IMR-90 (cell line): Measurements from ENCODE around the gene SNAPC4. TPM values are rescaled to one million over a fixed set of nuclear protein-coding genes. Genes with fewer than 3 reads are reported as not detected.

Experiments
- ATAC-seq: fragments of 200-7000 bp; cut with Tn5 transposase; 2 replicates; pipeline ENCODE4 v1.9.1; 2020; ENCODE audit warnings: low read depth, mild to moderate bottlenecking, moderate library complexity
- BruUV-seq: library from RNA; stranded (reverse); fragments of 400-500 nt; replicated peaks from 2 replicates; lab custom pipeline; 2021; lab: Mats Ljungman, UMichigan
- CTCF ChIA-PET: fragments of 300-600 bp; formaldehyde crosslinking; extraction: SDS; loops from one replicate; lab custom pipeline; 2021; ENCODE audit warnings: antibody characterized with exemption; lab: Yijun Ruan, JAX
- POLR2A ChIA-PET: fragments of 300-600 bp; sonication (Branson Sonifier 250); formaldehyde crosslinking; loops from one replicate; lab custom pipeline; 2022; ENCODE audit warnings: antibody characterized with exemption; ENCODE audit not compliant: unreplicated experiment; lab: Charles Lee
- DNase-seq: peaks from one replicate; pipeline ENCODE4 v3.0.0; 2013
- H2AFZ ChIP-seq: replicated peaks from 2 replicates; pipeline ENCODE3; 2013; ENCODE audit warnings: low read length, mild to moderate bottlenecking; ENCODE audit not compliant: poor library complexity
- H2AK5ac ChIP-seq: 2 replicates; pipeline ENCODE4 v1.6.1; 2013; ENCODE audit warnings: low read depth, low read length, inconsistent platforms
- H2AK9ac ChIP-seq: replicated peaks from 2 replicates; pipeline ENCODE3; 2013; ENCODE audit warnings: mild to moderate bottlenecking, low read depth, low read length, moderate library complexity; ENCODE audit not compliant: poor library complexity
- H2BK120ac ChIP-seq: 2 replicates; pipeline ENCODE4 v1.6.1; 2013; ENCODE audit warnings: low read depth, low read length, inconsistent platforms
- H2BK15ac ChIP-seq: 3 replicates; pipeline ENCODE4 v1.6.1; 2013; ENCODE audit warnings: low read depth, low read length, inconsistent platforms
- H2BK20ac ChIP-seq: 2 replicates; pipeline ENCODE4 v1.6.1; 2013; ENCODE audit warnings: low read depth, mild to moderate bottlenecking, inconsistent platforms, low read length, moderate library complexity
- H2BK5ac ChIP-seq: 2 replicates; pipeline ENCODE4 v1.6.1; 2013; ENCODE audit warnings: mild to moderate bottlenecking, low read depth, low read length, inconsistent platforms; ENCODE audit not compliant: poor library complexity, severe bottlenecking
- H3K14ac ChIP-seq: replicated peaks from 2 replicates; pipeline ENCODE4 v1.6.1; 2013; ENCODE audit warnings: low read depth, low read length, inconsistent platforms
- H3K18ac ChIP-seq: 2 replicates; pipeline ENCODE4 v1.6.1; 2013; ENCODE audit warnings: low read depth, low read length, control low read depth
- H3K23ac ChIP-seq: 2 replicates; pipeline ENCODE4 v1.6.1; 2013; ENCODE audit warnings: low read depth, low read length, inconsistent platforms
- H3K27ac ChIP-seq: 2 replicates; pipeline ENCODE4 v1.5.1; 2013; ENCODE audit warnings: mild to moderate bottlenecking, control low read depth, low read length; ENCODE audit not compliant: insufficient read depth
- H3K27me3 ChIP-seq: 2 replicates; pipeline ENCODE4 v1.6.1; 2013; ENCODE audit warnings: low read length; ENCODE audit not compliant: control insufficient read depth, insufficient read depth
- H3K36me3 ChIP-seq: 2 replicates; pipeline ENCODE4 v1.6.1; 2013; ENCODE audit warnings: low read length, mixed read lengths; ENCODE audit not compliant: control insufficient read depth, insufficient read depth
- H3K4ac ChIP-seq: 2 replicates; pipeline ENCODE4 v1.6.1; 2013; ENCODE audit warnings: low read depth, low read length, inconsistent platforms
- H3K4me1 ChIP-seq: 2 replicates; pipeline ENCODE4 v1.6.1; 2013; ENCODE audit warnings: low read length, mixed read lengths; ENCODE audit not compliant: control insufficient read depth, insufficient read depth
- H3K4me2 ChIP-seq: 2 replicates; pipeline ENCODE4 v1.6.1; 2013; ENCODE audit warnings: low read depth, mild to moderate bottlenecking, control low read depth, low read length, moderate library complexity
- H3K4me3 ChIP-seq: 2 replicates; pipeline ENCODE4 v1.5.1; 2013; ENCODE audit warnings: low read depth, mild to moderate bottlenecking, control low read depth, low read length, moderate library complexity; ENCODE audit not compliant: insufficient read depth
- H3K56ac ChIP-seq: 2 replicates; pipeline ENCODE4 v1.6.1; 2013; ENCODE audit warnings: low read length, inconsistent platforms; ENCODE audit not compliant: insufficient read depth; ENCODE audit errors: extremely low read depth
- H3K79me1 ChIP-seq, 2 experiments: 2 replicates each; pipeline ENCODE4 v1.6.1; 2013; ENCODE audit warnings: low read length in 2 of 2, inconsistent platforms in 1 of 2, low read depth in 1 of 2
- H3K9ac ChIP-seq: 2 replicates; pipeline ENCODE4 v1.6.1; 2013; ENCODE audit warnings: low read depth, low read length, control low read depth
- H3K9me1 ChIP-seq: 2 replicates; pipeline ENCODE4 v1.6.1; 2013; ENCODE audit warnings: low read length, inconsistent platforms; ENCODE audit not compliant: insufficient read depth
- H3K9me3 ChIP-seq: 2 replicates; pipeline ENCODE4 v1.6.1; 2013; ENCODE audit warnings: low read length; ENCODE audit not compliant: control insufficient read depth, insufficient read depth
- H4K20me1 ChIP-seq: 2 replicates; pipeline ENCODE4 v1.6.1; 2013; ENCODE audit warnings: low read length, inconsistent platforms; ENCODE audit not compliant: insufficient read depth
- H4K5ac ChIP-seq: 2 replicates; pipeline ENCODE4 v1.6.1; 2013; ENCODE audit warnings: mild to moderate bottlenecking, low read depth, low read length, control low read depth
- H4K8ac ChIP-seq, 2 experiments: 2 replicates each; pipeline ENCODE4 v1.6.1; 2013; ENCODE audit warnings: low read depth in 2 of 2, low read length in 2 of 2, control low read depth in 1 of 2, inconsistent platforms in 1 of 2
- H4K91ac ChIP-seq: 2 replicates; pipeline ENCODE4 v1.6.1; 2013; ENCODE audit warnings: low read depth, low read length, inconsistent platforms; ENCODE audit not compliant: insufficient read depth
- BHLHE40 ChIP-seq: fragments of 150-350 bp; IDR thresholded peaks from 2 replicates; pipeline ENCODE4 v1.6.1; 2016; ENCODE audit warnings: mild to moderate bottlenecking, low read depth, low read length
- WGBS, 2 experiments: methylation state at CpG; one replicate each; pipeline versions ENCODE4 v1.1.5 to v1.1.7; 2013; ENCODE audit warnings: missing lambda C conversion rate in 2 of 2; ENCODE audit not compliant: insufficient read length in 1 of 2; ENCODE audit errors: extremely low coverage in 2 of 2; 5-methylcytosine and 5-hydroxymethylcytosine counted together
- dilution Hi-C: fragments of 300-500 bp; cut with HindIII; formaldehyde crosslinking; loops from one replicate; pipeline ENCODE4 v1.14.3; 2018; ENCODE audit warnings: low sequenced_read_pairs; ENCODE audit not compliant: unreplicated experiment
- in situ Hi-C: fragments of 300-500 bp; cut with MboI; formaldehyde crosslinking; loops from 3 replicates; pipeline ENCODE4 v1.14.3; 2019; ENCODE audit warnings: low sequenced_read_pairs, inconsistent platforms, mixed read lengths
- intact Hi-C: fragments of 100-400 bp; cut with micrococcal nuclease; formaldehyde crosslinking; loops from 2 replicates; pipeline ENCODE4 v1.10.0; 2022
- polyA plus RNA-seq, 3 experiments: library from polyadenylated mRNA; depleted of rRNA; stranded (reverse); fragments of >200 nt; gene quantifications; 2 replicates each; pipeline ENCODE4 v1.2.3, GENCODE V29; 2012; ENCODE audit warnings: low replicate concordance in 1 of 3
- total RNA-seq: library from RNA; depleted of rRNA; stranded (reverse); fragments of >200 nt; gene quantifications from 2 replicates; pipeline ENCODE4 v1.2.3, GENCODE V29; 2012
- TF ChIP-seq, protein P1 (sequence below): conservative IDR thresholded peaks from 2 replicates; pipeline ENCODE4 v1.5.1; 2012; ENCODE audit warnings: mild to moderate bottlenecking, low read depth, low read length, improper control_type of control experiment

The SNAPC4 gene
- total and polyA plus RNA-seq, 2 of the 4 experiments (the other 2 are of a cell fraction) = 2.5 to 6.5 TPM

GRCh38 chr9:136359774-136360718 is 39.9 kb downstream of the SNAPC4 start (continued):
- TF ChIP-seq, protein P1, sequence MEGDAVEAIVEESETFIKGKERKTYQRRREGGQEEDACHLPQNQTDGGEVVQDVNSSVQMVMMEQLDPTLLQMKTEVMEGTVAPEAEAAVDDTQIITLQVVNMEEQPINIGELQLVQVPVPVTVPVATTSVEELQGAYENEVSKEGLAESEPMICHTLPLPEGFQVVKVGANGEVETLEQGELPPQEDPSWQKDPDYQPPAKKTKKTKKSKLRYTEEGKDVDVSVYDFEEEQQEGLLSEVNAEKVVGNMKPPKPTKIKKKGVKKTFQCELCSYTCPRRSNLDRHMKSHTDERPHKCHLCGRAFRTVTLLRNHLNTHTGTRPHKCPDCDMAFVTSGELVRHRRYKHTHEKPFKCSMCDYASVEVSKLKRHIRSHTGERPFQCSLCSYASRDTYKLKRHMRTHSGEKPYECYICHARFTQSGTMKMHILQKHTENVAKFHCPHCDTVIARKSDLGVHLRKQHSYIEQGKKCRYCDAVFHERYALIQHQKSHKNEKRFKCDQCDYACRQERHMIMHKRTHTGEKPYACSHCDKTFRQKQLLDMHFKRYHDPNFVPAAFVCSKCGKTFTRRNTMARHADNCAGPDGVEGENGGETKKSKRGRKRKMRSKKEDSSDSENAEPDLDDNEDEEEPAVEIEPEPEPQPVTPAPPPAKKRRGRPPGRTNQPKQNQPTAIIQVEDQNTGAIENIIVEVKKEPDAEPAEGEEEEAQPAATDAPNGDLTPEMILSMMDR = no peak

DNA sequence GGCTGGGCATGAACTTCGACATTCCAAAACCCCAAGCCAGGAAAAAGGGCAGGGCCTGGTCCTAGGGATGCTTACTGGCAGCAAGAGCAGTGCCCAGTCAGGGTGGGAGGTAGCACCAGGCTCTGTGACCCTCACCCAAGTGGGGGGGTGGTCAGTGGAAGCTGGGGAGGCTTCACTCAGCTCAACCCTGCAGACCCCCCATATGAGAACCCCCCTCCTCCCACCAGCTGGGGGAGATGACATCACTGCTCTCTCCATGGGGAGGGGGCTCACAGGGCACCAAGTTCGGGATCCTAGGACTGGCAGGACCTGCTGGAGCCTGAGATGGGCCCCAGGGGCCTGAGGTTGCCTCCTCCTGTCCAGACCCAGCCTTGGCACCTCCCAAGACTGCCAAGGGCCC is 41.1 kb downstream of the SNAPC4 start:
- H3K27ac ChIP-seq = no peak overlapping the region
- H2AFZ ChIP-seq = peak overlapping the region; percentile 14
- H3K9me1 ChIP-seq = peaks cover 9% of the 10 kb centered on the region
- whole genome bisulfite sequencing, 2 experiments = no CpG with 5 or more reads among the region's 2 CpGs
- ATAC-seq (no peak), DNase-seq (no peak)
- no peak overlapping the region for H4K8ac ChIP-seq
- no peak overlapping the region for H2BK120ac ChIP-seq
- intact Hi-C loops (no loop called here), in situ Hi-C loops (no loop called here), dilution Hi-C loops (no loop called here)
- H2BK15ac ChIP-seq = no peak overlapping the region
- ChIA-PET POLR2A (no interaction called here), CTCF (no interaction called here)
- H2AK9ac ChIP-seq = peak overlapping the region; percentile 37
- no peak overlapping the region for H4K91ac ChIP-seq
- peaks cover 41% of the 10 kb centered on the region for H3K36me3 ChIP-seq
- no peak overlapping the region for H3K4me3 ChIP-seq
- H3K4me1 ChIP-seq = peaks cover 36% of the 10 kb centered on the region
- peaks cover 2 to 53% of the 10 kb centered on the region in 2 experiments; a peak in 3 of 4 replicates for H3K79me1 ChIP-seq
- no peak overlapping the region for H3K9ac ChIP-seq
- H2BK5ac ChIP-seq = no peak overlapping the region
- H3K23ac ChIP-seq = no peak overlapping the region
- H2AK5ac ChIP-seq = no peak overlapping the region
- no peak overlapping the region for H3K18ac ChIP-seq
- TF ChIP-seq BHLHE40 = no peak
- no peak overlapping the region for H3K4me2 ChIP-seq
- H4K5ac ChIP-seq = no peak overlapping the region
- no peak overlapping the region for H3K4ac ChIP-seq
- no peak overlapping the region for H2BK20ac ChIP-seq
- no peak overlapping the region for H3K56ac ChIP-seq
- no peaks in the 10 kb centered on the region for H3K27me3 ChIP-seq
- no peaks in the 10 kb centered on the region for H3K9me3 ChIP-seq
- H4K20me1 ChIP-seq = peaks cover 9% of the 10 kb centered on the region
- no peak overlapping the region for H3K14ac ChIP-seq
- BruUV-seq = TSS peak; percentile 71
